Spleen (tissue), 11 donors: Measurements from ENCODE around the gene COBLL1. TPM values are rescaled to one million over a fixed set of nuclear protein-coding genes. Genes with fewer than 3 reads are reported as not detected.

Source experiments
- DNase-seq: peaks from one replicate; pipeline ENCODE4 v3.0.0-alpha.2; 2020
- H3K27ac ChIP-seq, 8 donors: fragments of 200-600 bp; sonication (generic) in 7 of 8; 1 replicate in 4 of 8; 2 replicates in 4 of 8; pipeline versions ENCODE4 v1.5.0 to v1.8.0; 2016 to 2021; ENCODE audit warnings: inconsistent platforms in 4 of 8, mild to moderate bottlenecking in 4 of 8, moderate library complexity in 1 of 8
- H3K27me3 ChIP-seq, 7 donors: fragments of 200-600 bp; sonication (generic) in 6 of 7; replicated peaks in 1 of 7; 1 replicate in 4 of 7; 2 replicates in 3 of 7; pipeline versions ENCODE4 v1.5.0 to v1.8.0; 2016 to 2021; ENCODE audit warnings: inconsistent platforms in 3 of 7, mild to moderate bottlenecking in 1 of 7
- H3K36me3 ChIP-seq, 6 donors: fragments of 200-600 bp; sonication (generic) in 5 of 6; 1 replicate in 4 of 6; 2 replicates in 2 of 6; pipeline versions ENCODE4 v1.5.0 to v1.8.0; 2016 to 2021; ENCODE audit warnings: inconsistent platforms in 2 of 6
- H3K4me1 ChIP-seq, 6 donors: fragments of 200-600 bp; sonication (generic) in 5 of 6; 1 replicate in 3 of 6; 2 replicates in 3 of 6; pipeline versions ENCODE4 v1.5.0 to v1.8.0; 2016 to 2021; ENCODE audit warnings: inconsistent platforms in 3 of 6
- H3K4me3 ChIP-seq, 8 donors: fragments of 200-600 bp; sonication (generic) in 7 of 8; 1 replicate in 4 of 8; 2 replicates in 4 of 8; pipeline versions ENCODE4 v1.5.0 to v1.8.0; 2016 to 2021; ENCODE audit warnings: inconsistent platforms in 4 of 8, mild to moderate bottlenecking in 4 of 8, moderate library complexity in 2 of 8
- H3K9me3 ChIP-seq, 8 donors: fragments of 200-600 bp; sonication (generic) in 7 of 8; 1 replicate in 4 of 8; 2 replicates in 4 of 8; pipeline versions ENCODE4 v1.5.0 to v1.8.0; 2016 to 2021; ENCODE audit warnings: inconsistent platforms in 4 of 8
- POLR2A ChIP-seq, 3 donors: fragments of 450-650 bp; IDR thresholded peaks; one replicate each; pipeline ENCODE4 v1.5.1; 2017; ENCODE audit warnings: antibody characterized with exemption in 3 of 3, mild to moderate bottlenecking in 1 of 3
- POLR2AphosphoS5 ChIP-seq, 3 donors: sonication (generic); formaldehyde crosslinking; IDR thresholded peaks; one replicate each; pipeline ENCODE4 v1.5.1; 2017; ENCODE audit warnings: antibody characterized with exemption in 3 of 3
- WGBS, 5 donors: extraction: QIAGEN DNeasy Blood & Tissue Kit in 3 of 5; methylation state at CpG; one replicate each; pipeline versions ENCODE4 v1.1.5 to v1.1.7; 2013 to 2018; 5-methylcytosine and 5-hydroxymethylcytosine counted together
- intact Hi-C: fragments of 100-400 bp; cut with DNase I; formaldehyde crosslinking; loops from one replicate; pipeline ENCODE4 v1.15.0; 2023; ENCODE audit warnings: low total_unique reads
- polyA plus RNA-seq, 3 donors: library from polyadenylated mRNA; stranded (reverse); fragments of 200-250 nt; gene quantifications; one replicate each; pipeline ENCODE4 v1.2.1, GENCODE V29; 2013
- total RNA-seq, 7 donors: library from RNA; depleted of rRNA in 3 of 7; stranded (reverse); fragments of >200 nt in 3 of 7; fragmentation: NEBNext Ultra II Directional in 4 of 7; extraction: Animal tissue kit (Norgen Biotek cat#: 25700) in 4 of 7; gene quantifications; one replicate each; pipeline versions ENCODE4 v1.1.0 to v1.2.1, GENCODE V29; 2016 to 2021
- TF ChIP-seq, protein P1 (sequence below), 11 experiments: fragments of 200-600 bp in 7 of 11; fragments of 450-650 bp in 4 of 11; sonication (generic) in 4 of 11; IDR thresholded peaks in 8 of 11; conservative IDR thresholded peaks in 3 of 11; 1 replicate in 7 of 11; 2 replicates in 4 of 11; pipeline versions ENCODE4 v1.4.0 to v1.8.0; 2016 to 2021; ENCODE audit warnings: antibody characterized with exemption in 11 of 11, inconsistent platforms in 4 of 11, mild to moderate bottlenecking in 1 of 11
- donor health status: healthy with polysubstance abuse.
- donor health status: DM: no; HTN: no; CAD: no; lungs with moderate emphysema.
- donor health status: DM: no; HTN: no; CAD: no.
- donor health status: Bipolar disorder and iron deficiency.
- donor health status: healthy.
- donor health status: DM: no; HTN: no; CAD: no.
- donor health status: DM: yes; HTN: yes; CAD: no.

The COBLL1 gene
- total and polyA plus RNA-seq, 10 donors, result 6.4 to 86.8 (median 49.9) TPM

DNA sequence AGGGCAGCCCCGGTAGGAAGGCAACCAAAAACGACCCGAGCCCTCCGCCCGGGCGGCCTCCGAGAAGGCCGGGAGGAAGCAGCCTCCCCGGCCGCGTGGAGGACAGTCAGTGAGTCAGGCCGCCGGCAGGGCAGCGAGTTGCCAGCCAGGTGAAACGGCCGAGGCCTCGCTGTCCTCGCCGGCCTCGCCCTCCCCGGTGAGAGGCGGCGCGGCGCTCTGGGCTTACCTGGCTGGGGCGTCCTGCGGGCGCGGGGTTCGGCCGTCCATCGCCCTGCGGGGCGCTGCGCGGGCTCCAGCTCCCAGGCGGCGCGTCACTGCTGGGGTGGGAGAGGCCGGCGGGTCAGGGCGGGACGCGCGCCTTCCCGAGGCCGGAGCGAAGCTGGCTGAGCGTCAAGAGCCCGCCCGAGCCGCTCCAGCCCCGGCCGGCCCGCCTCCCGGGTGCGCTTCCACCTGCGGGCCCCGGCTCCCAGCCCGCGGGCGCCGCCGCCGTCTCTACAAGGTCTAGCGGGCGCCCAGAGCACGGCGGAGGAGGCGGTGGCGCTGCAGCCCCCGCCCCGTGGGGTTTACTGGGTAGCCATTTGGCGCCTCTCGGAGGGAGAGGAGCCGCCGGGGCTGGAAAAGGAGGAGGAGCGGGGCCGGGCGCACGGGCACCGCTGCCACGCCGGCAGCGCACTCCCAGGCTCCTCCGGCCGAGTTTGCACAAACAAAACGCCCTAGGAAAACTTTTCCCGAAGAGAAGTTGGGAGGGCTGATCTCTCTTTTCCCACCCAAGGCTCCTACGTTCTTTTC is 499 bp downstream of the COBLL1 start:
- Histone ChIP-seq H3K27ac (peak overlapping the region; percentile 71 to 93 (median 89)), H3K4me1 (peaks cover 0 to 61% (median 19%) of the 10 kb centered on the region in 6 donors), H3K9me3 (no peaks in the 10 kb centered on the region), H3K27me3 (peaks cover 0 to 20% (median 6%) of the 10 kb centered on the region in 7 donors), H3K36me3 (no peaks in the 10 kb centered on the region), H3K4me3 (peak overlapping the region; percentile 58 to 86 (median 64))
- peak; percentile 92 for DNase-seq
- WGBS, 5 donors, result 0 to 1% (median 0%) methylated on average over 19 to 90 of the region's 90 CpGs
- peak in 1 of 3 donors; percentile 11 for TF ChIP-seq POLR2A (IDR thresholded peaks at IDR 0.05)
- TF ChIP-seq POLR2AphosphoS5 (IDR thresholded peaks at IDR 0.05), result peak in 1 of 3 donors; percentile 47
- TF ChIP-seq, protein P1, sequence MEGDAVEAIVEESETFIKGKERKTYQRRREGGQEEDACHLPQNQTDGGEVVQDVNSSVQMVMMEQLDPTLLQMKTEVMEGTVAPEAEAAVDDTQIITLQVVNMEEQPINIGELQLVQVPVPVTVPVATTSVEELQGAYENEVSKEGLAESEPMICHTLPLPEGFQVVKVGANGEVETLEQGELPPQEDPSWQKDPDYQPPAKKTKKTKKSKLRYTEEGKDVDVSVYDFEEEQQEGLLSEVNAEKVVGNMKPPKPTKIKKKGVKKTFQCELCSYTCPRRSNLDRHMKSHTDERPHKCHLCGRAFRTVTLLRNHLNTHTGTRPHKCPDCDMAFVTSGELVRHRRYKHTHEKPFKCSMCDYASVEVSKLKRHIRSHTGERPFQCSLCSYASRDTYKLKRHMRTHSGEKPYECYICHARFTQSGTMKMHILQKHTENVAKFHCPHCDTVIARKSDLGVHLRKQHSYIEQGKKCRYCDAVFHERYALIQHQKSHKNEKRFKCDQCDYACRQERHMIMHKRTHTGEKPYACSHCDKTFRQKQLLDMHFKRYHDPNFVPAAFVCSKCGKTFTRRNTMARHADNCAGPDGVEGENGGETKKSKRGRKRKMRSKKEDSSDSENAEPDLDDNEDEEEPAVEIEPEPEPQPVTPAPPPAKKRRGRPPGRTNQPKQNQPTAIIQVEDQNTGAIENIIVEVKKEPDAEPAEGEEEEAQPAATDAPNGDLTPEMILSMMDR (IDR thresholded peaks at IDR 0.05 in 8 of 11, conservative IDR thresholded peaks at IDR 0.05 in 3 of 11), result peak in 1 of 11 experiments; percentile 13
- intact Hi-C loops, result no loop called here

- Histone ChIP-seq H3K27ac (peak overlapping the region; percentile 71 to 93 (median 89)), H3K9me3 (no peaks in the 10 kb centered on the region), H3K27me3 (peaks cover 0 to 20% (median 6%) of the 10 kb centered on the region in 7 donors), H3K4me1 (peaks cover 0 to 63% (median 19%) of the 10 kb centered on the region in 6 donors), H3K36me3 (no peaks in the 10 kb centered on the region), H3K4me3 (peak overlapping the region; percentile 58 to 86 (median 64))
- 0 to 3% (median 2%) methylated on average over 12 of the region's 12 CpGs for WGBS, 5 donors
- intact Hi-C loops, result no loop called here
- DNase-seq, result peak; percentile 93
- peak; percentile 81 to 86 (median 82) for TF ChIP-seq POLR2AphosphoS5 (IDR thresholded peaks at IDR 0.05)
- TF ChIP-seq, protein P1 (IDR thresholded peaks at IDR 0.05 in 8 of 11, conservative IDR thresholded peaks at IDR 0.05 in 3 of 11), result no peak
- peak in 1 of 3 donors; percentile 27 for TF ChIP-seq POLR2A (IDR thresholded peaks at IDR 0.05)
These were observed 1.1 kb downstream of the COBLL1 start for GRCh38 chr2:164840458-164840929.

DNA sequence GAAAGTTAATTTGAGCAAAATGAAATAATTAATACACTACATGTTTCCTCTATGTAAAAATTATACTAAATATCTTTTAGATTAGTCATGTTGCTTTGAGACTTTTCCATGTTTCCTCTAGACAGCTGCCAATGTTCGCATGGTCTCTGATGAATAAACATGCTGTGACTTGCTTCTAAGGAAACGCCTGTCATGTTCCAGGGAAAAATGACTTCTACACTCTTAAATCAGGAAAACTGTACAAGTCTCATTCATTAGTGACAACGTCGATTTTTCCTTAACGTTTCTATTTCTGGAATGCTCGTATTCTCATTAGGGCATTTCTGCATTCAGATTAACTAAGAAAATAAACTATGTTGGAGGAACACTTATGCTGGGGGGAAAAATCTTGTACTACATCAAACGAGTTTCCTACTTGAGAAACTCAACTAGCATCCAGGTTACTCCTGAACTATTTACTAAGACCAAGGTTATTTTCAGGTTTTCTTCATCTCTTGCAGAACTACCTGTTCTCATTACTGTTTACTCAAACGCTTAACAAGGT is 1.6 kb downstream of the COBLL1 start:
- intact Hi-C loops, result no loop called here
- Histone ChIP-seq H3K9me3 (no peaks in the 10 kb centered on the region), H3K4me3 (peak overlapping the region; percentile 58 to 86 (median 64)), H3K27me3 (peaks cover 0 to 20% (median 6%) of the 10 kb centered on the region in 7 donors), H3K27ac (peak overlapping the region in 6 of 8 donors; percentile 87 to 93 (median 90)), H3K4me1 (peaks cover 0 to 68% (median 19%) of the 10 kb centered on the region in 6 donors), H3K36me3 (no peaks in the 10 kb centered on the region)
- 12 to 25% (median 16%) methylated on average over 8 of the region's 8 CpGs for WGBS, 5 donors
- TF ChIP-seq POLR2A (IDR thresholded peaks at IDR 0.05) (no peak), POLR2AphosphoS5 (IDR thresholded peaks at IDR 0.05) (no peak)
- TF ChIP-seq, protein P1 (IDR thresholded peaks at IDR 0.05 in 8 of 11, conservative IDR thresholded peaks at IDR 0.05 in 3 of 11), result no peak
- no peak for DNase-seq

- 71 to 96% (median 87%) methylated on average over 3 of the region's 3 CpGs for WGBS, 5 donors
- TF ChIP-seq, protein P1 (IDR thresholded peaks at IDR 0.05 in 8 of 11, conservative IDR thresholded peaks at IDR 0.05 in 3 of 11), result no peak
- TF ChIP-seq POLR2AphosphoS5 (IDR thresholded peaks at IDR 0.05) (no peak), POLR2A (IDR thresholded peaks at IDR 0.05) (no peak)
- Histone ChIP-seq H3K4me1 (peaks cover 0 to 67% (median 20%) of the 10 kb centered on the region in 6 donors), H3K9me3 (no peaks in the 10 kb centered on the region), H3K36me3 (no peaks in the 10 kb centered on the region), H3K27ac (peak overlapping the region in 1 of 8 donors; percentile 1), H3K4me3 (no peak overlapping the region), H3K27me3 (peaks cover 0 to 20% (median 6%) of the 10 kb centered on the region in 7 donors)
- intact Hi-C loops, result no loop called here
- no peak for DNase-seq
These were observed 3.8 kb downstream of the COBLL1 start for GRCh38 chr2:164837807-164838206.
